HCT116 (cell line): Measurements from ENCODE around the gene NPM3. TPM values are rescaled to one million over a fixed set of nuclear protein-coding genes. Genes with fewer than 3 reads are reported as not detected.
A peak's percentile ranks its signal among the peaks of the same experiment; 100 is the strongest.

Source experiments
- ATAC-seq: fragments of 200-7000 bp; cut with Tn5 transposase; 2 replicates; pipeline ENCODE4 v1.9.1; 2020; ENCODE audit warnings: mild to moderate bottlenecking, moderate library complexity
- BruUV-seq: library from RNA; stranded (reverse); fragments of 400-500 nt; replicated peaks from 2 replicates; lab custom pipeline; 2021; lab: Mats Ljungman, UMichigan
- CTCF ChIA-PET: fragments of 300-600 bp; sonication (Branson Sonifier 250); formaldehyde crosslinking; loops from one replicate; lab custom pipeline; 2021; ENCODE audit warnings: antibody characterized with exemption; lab: Charles Lee
- POLR2A ChIA-PET: fragments of 300-600, 350-600 bp; sonication (Branson Sonifier 250); formaldehyde crosslinking; loops from one replicate; lab custom pipeline; 2021; ENCODE audit warnings: antibody characterized with exemption; lab: Charles Lee
- RAD21 ChIA-PET, 2 experiments: fragments of 300-600 bp; sonication (Branson Sonifier 250); formaldehyde crosslinking; loops; one replicate each; lab custom pipeline; 2023; ENCODE audit warnings: low total read pairs in 2 of 2; ENCODE audit not compliant: uncharacterized antibody in 2 of 2, unreplicated experiment in 2 of 2, low non-redundant PET in 1 of 2; lab: Charles Lee
- DNase-seq: peaks from one replicate; pipeline ENCODE4 v3.0.0-alpha.2; 2010; ENCODE audit warnings: low read depth, low spot score
- H2AFZ ChIP-seq: fragments of 200-600 bp; shearing (Covaris generic), sonication (generic); 2 replicates; pipeline ENCODE4 v1.6.1; 2017; ENCODE audit warnings: low read depth, mixed run types, mixed read lengths, antibody characterized with exemption, low read length; ENCODE audit not compliant: poor library complexity, severe bottlenecking
- H3K27ac ChIP-seq: 2 replicates; pipeline ENCODE4 v1.5.1; 2012; ENCODE audit warnings: low read depth, low read length
- H3K27me3 ChIP-seq: fragments of 200-600 bp; sonication (generic); 2 replicates; pipeline ENCODE4 v1.6.1; 2016; ENCODE audit warnings: mixed run types, low read length, mixed read lengths; ENCODE audit not compliant: insufficient read depth
- H3K36me3 ChIP-seq, 2 experiments: fragments of 200-500 bp in 1 of 2; fragments of 200-600 bp in 1 of 2; sonication (Bioruptor generic) in 1 of 2; sonication (generic) in 1 of 2; 2 replicates each; pipeline versions ENCODE4 v1.5.1 to v1.6.1; 2014 to 2016; ENCODE audit warnings: low read length in 2 of 2, inconsistent platforms in 1 of 2, mixed read lengths in 1 of 2, mixed run types in 1 of 2; ENCODE audit not compliant: insufficient read depth in 2 of 2, control insufficient read depth in 1 of 2
- H3K4me1 ChIP-seq, 2 experiments: fragments of 200-600 bp in 1 of 2; sonication (generic) in 1 of 2; 2 replicates each; pipeline versions ENCODE4 v1.5.1 to v1.6.1; 2012 to 2017; ENCODE audit warnings: low read length in 2 of 2, inconsistent platforms in 1 of 2, mild to moderate bottlenecking in 1 of 2, mixed read lengths in 1 of 2, mixed run types in 1 of 2, moderate library complexity in 1 of 2; ENCODE audit not compliant: insufficient read depth in 2 of 2, control insufficient read depth in 1 of 2
- H3K4me2 ChIP-seq: fragments of 200-600 bp; sonication (generic); 2 replicates; pipeline ENCODE4 v1.6.1; 2017; ENCODE audit warnings: mixed run types, low read length, mixed read lengths
- H3K4me3 ChIP-seq, 2 experiments: fragments of 200-600 bp in 1 of 2; sonication (generic) in 1 of 2; replicated peaks in 1 of 2; 2 replicates each; pipeline ENCODE4 v1.5.1; 2011 to 2016; ENCODE audit warnings: low read length in 2 of 2, control low read depth in 1 of 2, low read depth in 1 of 2, mild to moderate bottlenecking in 1 of 2, mixed read lengths in 1 of 2, mixed run types in 1 of 2
- H3K79me2 ChIP-seq: fragments of 200-600 bp; sonication (generic); 2 replicates; pipeline ENCODE4 v1.6.1; 2017; ENCODE audit warnings: mild to moderate bottlenecking, mixed run types, low read length, moderate library complexity, mixed read lengths; ENCODE audit not compliant: insufficient read depth
- H3K9ac ChIP-seq: fragments of 200-600 bp; sonication (generic); 2 replicates; pipeline ENCODE4 v1.6.1; 2016; ENCODE audit warnings: low read length, mixed read lengths
- H3K9me2 ChIP-seq: fragments of 200-600 bp; sonication (generic), shearing (Covaris generic); 2 replicates; pipeline ENCODE4 v1.6.1; 2017; ENCODE audit warnings: mixed run types, mild to moderate bottlenecking, moderate library complexity; ENCODE audit not compliant: insufficient read depth
- H3K9me3 ChIP-seq, 2 experiments: fragments of 200-500 bp in 1 of 2; fragments of 200-600 bp in 1 of 2; sonication (Bioruptor generic) in 1 of 2; sonication (generic) in 1 of 2; 2 replicates each; pipeline ENCODE4 v1.6.1; 2014 to 2017; ENCODE audit warnings: low read length in 2 of 2, mixed read lengths in 2 of 2, inconsistent platforms in 1 of 2, low read depth in 1 of 2, mild to moderate bottlenecking in 1 of 2, mixed run types in 1 of 2, moderate library complexity in 1 of 2; ENCODE audit not compliant: control insufficient read depth in 1 of 2, insufficient read depth in 1 of 2
- H4K20me1 ChIP-seq: fragments of 200-600 bp; sonication (generic), shearing (Covaris generic); 2 replicates; pipeline ENCODE4 v1.6.1; 2017; ENCODE audit warnings: mixed run types, mild to moderate bottlenecking, moderate library complexity; ENCODE audit not compliant: insufficient read depth
- CBX3 ChIP-seq: IDR thresholded peaks from 2 replicates; pipeline ENCODE4 v1.6.1; 2012; ENCODE audit warnings: low read depth
- CEBPB ChIP-seq: IDR thresholded peaks from 2 replicates; pipeline ENCODE4 v1.6.1; 2012; ENCODE audit warnings: low read depth
- CTCF ChIP-seq, 3 experiments: fragments of 200-600 bp in 1 of 3; sonication (generic) in 1 of 3; IDR thresholded peaks in 2 of 3; conservative IDR thresholded peaks in 1 of 3; 2 replicates each; pipeline ENCODE4 v1.5.1; 2012 to 2017; ENCODE audit warnings: low read depth in 2 of 3, low read length in 2 of 3, antibody characterized with exemption in 1 of 3, borderline replicate concordance in 1 of 3, control low read depth in 1 of 3, mild to moderate bottlenecking in 1 of 3, mixed read lengths in 1 of 3, mixed run types in 1 of 3, moderate library complexity in 1 of 3; ENCODE audit not compliant: insufficient read depth in 1 of 3
- EGR1 ChIP-seq: IDR thresholded peaks from 2 replicates; pipeline ENCODE4 v1.6.1; 2012; ENCODE audit warnings: low read depth
- EZH2 ChIP-seq: fragments of 200-600 bp; sonication (generic); IDR thresholded peaks from 2 replicates; pipeline ENCODE4 v1.6.1; 2017; ENCODE audit warnings: antibody characterized with exemption, mixed run types
- FOSL1 ChIP-seq: IDR thresholded peaks from 2 replicates; pipeline ENCODE4 v1.6.1; 2012; ENCODE audit warnings: low read depth
- JUND ChIP-seq: IDR thresholded peaks from 2 replicates; pipeline ENCODE4 v1.6.1; 2012
- POLR2A ChIP-seq: IDR thresholded peaks from 2 replicates; pipeline ENCODE4 v1.7.0; 2011; ENCODE audit warnings: borderline replicate concordance; ENCODE audit not compliant: insufficient read depth, insufficient read length; ENCODE audit errors: extremely low read depth
- POLR2AphosphoS5 ChIP-seq: IDR thresholded peaks from 2 replicates; pipeline ENCODE4 v1.6.1; 2011; ENCODE audit warnings: mild to moderate bottlenecking, low read depth, low read length, moderate library complexity
- RAD21 ChIP-seq: IDR thresholded peaks from 2 replicates; pipeline ENCODE4 v1.6.1; 2012; ENCODE audit warnings: low read depth, mild to moderate bottlenecking
- REST ChIP-seq: IDR thresholded peaks from 2 replicates; pipeline ENCODE4 v1.6.1; 2012; ENCODE audit warnings: low read depth
- SIN3A ChIP-seq: IDR thresholded peaks from 2 replicates; pipeline ENCODE4 v1.6.1; 2012; ENCODE audit warnings: low read depth
- SP1 ChIP-seq: IDR thresholded peaks from 2 replicates; pipeline ENCODE4 v1.6.1; 2012; ENCODE audit warnings: low read depth
- TCF7L2 ChIP-seq: IDR thresholded peaks from 2 replicates; pipeline ENCODE4 v1.7.0; 2011; ENCODE audit warnings: borderline replicate concordance, inconsistent platforms; ENCODE audit not compliant: insufficient read depth, insufficient read length; ENCODE audit errors: extremely low read depth
- YY1 ChIP-seq: IDR thresholded peaks from 2 replicates; pipeline ENCODE4 v1.6.1; 2011; ENCODE audit warnings: low read length, low read depth, moderate library complexity, mild to moderate bottlenecking; ENCODE audit not compliant: insufficient replicate concordance; ENCODE audit errors: extremely low read depth
- ZBTB33 ChIP-seq: IDR thresholded peaks from 2 replicates; pipeline ENCODE4 v1.6.1; 2011; ENCODE audit warnings: mild to moderate bottlenecking, low read length, moderate library complexity; ENCODE audit not compliant: insufficient replicate concordance; ENCODE audit errors: extremely low read depth
- ZFX ChIP-seq: fragments of 450-650 bp; IDR thresholded peaks from 2 replicates; pipeline ENCODE4 v1.6.1; 2017
- ZNF274 ChIP-seq: fragments of 200-500 bp; sonication (Bioruptor generic); IDR thresholded peaks from 2 replicates; pipeline ENCODE4 v1.6.1; 2014; ENCODE audit warnings: mild to moderate bottlenecking, low read depth, low read length, inconsistent platforms
- intact Hi-C: fragments of 100-400 bp; cut with micrococcal nuclease; formaldehyde crosslinking; loops from 2 replicates; pipeline ENCODE4 v1.10.0; 2022
- total RNA-seq: library from RNA; stranded (reverse); gene quantifications from one replicate; pipeline ENCODE4 v1.2.1, GENCODE V29; 2021; ENCODE audit not compliant: unreplicated experiment

NPM3 gene
- total RNA-seq, 1 experiment from 2014 or later: 267 TPM

- Histone ChIP-seq H3K27ac (peak within 1 kb of the TSS; percentile 81), H3K79me2 (peaks cover 65% of the 10 kb centered on the region), H3K36me3 (peaks cover 2 to 3% of the 10 kb centered on the region in 2 experiments; a peak in 1 of 4 replicates), H3K9ac (peak within 1 kb of the TSS; percentile 97), H3K9me3 (no peaks in the 10 kb centered on the region), H2AFZ (peak within 1 kb of the TSS; percentile 3), H3K4me3 (peak within 1 kb of the TSS; percentile 87 to 96), H3K27me3 (no peaks in the 10 kb centered on the region), H3K4me2 (peak within 1 kb of the TSS; percentile 87), H4K20me1 (peaks cover 26% of the 10 kb centered on the region; the same call in 1 of the 2 replicates), H3K9me2 (no peaks in the 10 kb centered on the region), H3K4me1 (peaks cover 18 to 31% of the 10 kb centered on the region in 2 experiments)
- intact Hi-C loops: loop anchor here (5.0 kb wide), 1 partner anchor 36 kb away; the partner anchor contains the start of gene NPM3
- ChIA-PET RAD21 (interaction anchor here (0.7 to 2.0 kb wide), 4 partner anchors 21 to 897 kb away, joined by 3 to 9 read pairs (median 7); no protein-coding TSS in a partner anchor), CTCF (interaction anchor here (0.7 to 2.0 kb wide), 12 partner anchors 9 to 604 kb away, joined by 3 to 19 read pairs (median 5); partner anchors contain the start of gene NPM3), POLR2A (interaction anchor here (0.7 to 1.9 kb wide), 10 partner anchors 9 to 192 kb away, joined by 3 to 10 read pairs (median 4); partner anchors contain the start of gene NPM3)
- TF ChIP-seq SIN3A: no peak
- TF ChIP-seq EZH2: no peak
- TF ChIP-seq POLR2A: peak; percentile 90
- peak; percentile 97 for TF ChIP-seq POLR2AphosphoS5
- TF ChIP-seq CBX3: no peak
- TF ChIP-seq YY1: peak; percentile 76
- peak; percentile 87 for TF ChIP-seq TCF7L2
- no peak for TF ChIP-seq REST
- no peak for TF ChIP-seq FOSL1
- TF ChIP-seq ZFX: no peak
- TF ChIP-seq CEBPB: no peak
- TF ChIP-seq CTCF (IDR thresholded peaks at IDR 0.05 in 2 of 3, conservative IDR thresholded peaks at IDR 0.05 in 1 of 3; ENCODE audit: borderline replicate concordance in 1 of 3, insufficient read depth in 1 of 3, low read depth in 2 of 3, low read length in 2 of 3): no peak
- peak; percentile 73 for TF ChIP-seq ZBTB33
- no peak for TF ChIP-seq RAD21
- no peak for TF ChIP-seq SP1
- TF ChIP-seq EGR1: no peak
- no peak for TF ChIP-seq ZNF274
- no peak for TF ChIP-seq JUND
- peak; percentile 100 for DNase-seq
- ATAC-seq: peak; percentile 91
- BruUV-seq: TSS peak; percentile 34
Observed at GRCh38 chr10:101818119-101818871, 35.0 kb upstream of the NPM3 start, which contains the start of gene OGA. OGA (minus strand) TSS chr10:101818444; CDS start chr10:101818022, 422 bp downstream.
